Mucosa of descending colon (tissue), 3 donors: ENCODE measurements around the gene CFAP99. TPM values are rescaled to one million over a fixed set of nuclear protein-coding genes. Genes with fewer than 3 reads are reported as not detected.
A peak's percentile ranks its signal among the peaks of the same experiment; 100 is the strongest.

ENCODE experiments used
- ATAC-seq: fragments of 200-7000 bp; cut with Tn5 transposase; one replicate; pipeline ENCODE4 v1.9.1; 2020; ENCODE audit warnings: mild to moderate bottlenecking, moderate library complexity
- DNase-seq, 3 donors: peaks; one replicate each; pipeline ENCODE4 v3.0.0-alpha.2; 2020
- H3K36me3 ChIP-seq: fragments of 200-600 bp; one replicate; pipeline ENCODE4 v1.8.0; 2021; ENCODE audit warnings: low read depth, mild to moderate bottlenecking
- H3K4me1 ChIP-seq: fragments of 200-600 bp; one replicate; pipeline ENCODE4 v1.8.0; 2021; ENCODE audit warnings: low read depth, mild to moderate bottlenecking
- H3K4me3 ChIP-seq: fragments of 200-600 bp; one replicate; pipeline ENCODE4 v1.8.0; 2021; ENCODE audit warnings: mild to moderate bottlenecking
- H3K9me3 ChIP-seq: fragments of 200-600 bp; one replicate; pipeline ENCODE4 v1.8.0; 2021; ENCODE audit warnings: mild to moderate bottlenecking
- intact Hi-C, 2 donors: fragments of 100-400 bp; cut with DNase I in 1 of 2; cut with micrococcal nuclease in 1 of 2; formaldehyde crosslinking; loops; one replicate each; pipeline versions ENCODE4 v1.11.0 to v1.11.1; 2022; cut with DNase I, micrococcal nuclease
- total RNA-seq, 3 donors: library from RNA; stranded (reverse); fragmentation: NEBNext Ultra II Directional in 2 of 3; extraction: Animal tissue kit (Norgen Biotek cat#: 25700) in 2 of 3; gene quantifications; one replicate each; pipeline versions ENCODE4 v1.2.1 to v1.2.4, GENCODE V29; 2021 to 2023
- TF ChIP-seq, protein P1 (sequence below): fragments of 200-600 bp; IDR thresholded peaks from one replicate; pipeline ENCODE4 v1.8.0; 2022; ENCODE audit warnings: antibody characterized with exemption, mild to moderate bottlenecking
- donor health status: DM: no; HTN: no; CAD: no; lungs with moderate emphysema.
- donor health status: DM: no; HTN: no; CAD: no.
- donor health status: DM: no; HTN: yes; CAD: no.

CFAP99 gene
- total RNA-seq, 3 donors from 2014 or later, result 1.2 to 1.3 (median 1.2) TPM

DNA sequence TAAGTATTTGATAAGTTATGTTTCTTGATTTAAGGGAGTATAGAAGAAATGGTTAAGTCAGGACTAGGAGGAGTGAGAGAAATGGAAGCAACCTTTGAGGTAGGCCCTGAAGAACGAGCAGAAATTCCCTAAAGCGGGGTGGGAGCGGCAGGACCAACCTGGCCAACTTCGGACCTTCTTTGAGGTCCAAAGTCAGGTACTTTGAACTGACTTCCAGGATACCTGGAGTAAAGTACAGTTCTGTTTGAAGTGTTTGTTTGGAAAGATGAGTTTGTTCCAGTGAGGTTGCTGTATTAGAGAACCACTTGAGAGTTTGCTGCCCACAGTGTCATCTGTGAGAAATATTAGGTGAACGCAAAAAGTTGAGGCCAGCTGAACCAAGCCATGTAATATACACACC is 61.9 kb downstream of the CFAP99 start:
- H3K4me1 ChIP-seq, result peaks cover 69% of the 10 kb centered on the region
- no peak for ATAC-seq
- H3K9me3 ChIP-seq, result no peaks in the 10 kb centered on the region
- no peaks in the 10 kb centered on the region for H3K36me3 ChIP-seq
- no peak overlapping the region for H3K4me3 ChIP-seq
- intact Hi-C loops, result no loop called here
- TF ChIP-seq, protein P1, sequence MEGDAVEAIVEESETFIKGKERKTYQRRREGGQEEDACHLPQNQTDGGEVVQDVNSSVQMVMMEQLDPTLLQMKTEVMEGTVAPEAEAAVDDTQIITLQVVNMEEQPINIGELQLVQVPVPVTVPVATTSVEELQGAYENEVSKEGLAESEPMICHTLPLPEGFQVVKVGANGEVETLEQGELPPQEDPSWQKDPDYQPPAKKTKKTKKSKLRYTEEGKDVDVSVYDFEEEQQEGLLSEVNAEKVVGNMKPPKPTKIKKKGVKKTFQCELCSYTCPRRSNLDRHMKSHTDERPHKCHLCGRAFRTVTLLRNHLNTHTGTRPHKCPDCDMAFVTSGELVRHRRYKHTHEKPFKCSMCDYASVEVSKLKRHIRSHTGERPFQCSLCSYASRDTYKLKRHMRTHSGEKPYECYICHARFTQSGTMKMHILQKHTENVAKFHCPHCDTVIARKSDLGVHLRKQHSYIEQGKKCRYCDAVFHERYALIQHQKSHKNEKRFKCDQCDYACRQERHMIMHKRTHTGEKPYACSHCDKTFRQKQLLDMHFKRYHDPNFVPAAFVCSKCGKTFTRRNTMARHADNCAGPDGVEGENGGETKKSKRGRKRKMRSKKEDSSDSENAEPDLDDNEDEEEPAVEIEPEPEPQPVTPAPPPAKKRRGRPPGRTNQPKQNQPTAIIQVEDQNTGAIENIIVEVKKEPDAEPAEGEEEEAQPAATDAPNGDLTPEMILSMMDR, result no peak
- no peak for DNase-seq

DNA sequence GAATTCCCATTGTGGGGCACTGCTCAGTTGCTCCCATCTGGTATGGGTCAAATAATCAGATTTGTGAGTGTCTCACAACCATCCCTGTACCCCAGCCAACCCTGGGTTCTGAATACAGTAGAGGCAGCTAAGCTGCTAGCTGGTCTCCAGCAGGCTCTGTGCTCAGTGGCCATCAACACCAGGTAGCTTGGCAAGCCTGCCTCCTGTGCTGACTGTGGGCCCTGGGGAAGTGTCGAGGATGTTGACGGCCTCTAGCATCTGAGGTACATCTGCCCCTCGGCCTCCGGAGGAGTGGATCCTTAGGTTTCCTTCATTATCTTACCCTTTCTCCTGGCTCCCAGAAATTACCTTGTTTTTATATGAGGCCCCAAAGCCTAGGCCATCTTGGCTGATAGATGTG is 63.4 kb downstream of the CFAP99 start:
- DNase-seq (no peak), ATAC-seq (no peak)
- Histone ChIP-seq H3K4me3 (no peak overlapping the region), H3K4me1 (peaks cover 80% of the 10 kb centered on the region), H3K9me3 (no peaks in the 10 kb centered on the region), H3K36me3 (no peaks in the 10 kb centered on the region)
- intact Hi-C loops, result no loop called here
- TF ChIP-seq, protein P1, result no peak

DNA sequence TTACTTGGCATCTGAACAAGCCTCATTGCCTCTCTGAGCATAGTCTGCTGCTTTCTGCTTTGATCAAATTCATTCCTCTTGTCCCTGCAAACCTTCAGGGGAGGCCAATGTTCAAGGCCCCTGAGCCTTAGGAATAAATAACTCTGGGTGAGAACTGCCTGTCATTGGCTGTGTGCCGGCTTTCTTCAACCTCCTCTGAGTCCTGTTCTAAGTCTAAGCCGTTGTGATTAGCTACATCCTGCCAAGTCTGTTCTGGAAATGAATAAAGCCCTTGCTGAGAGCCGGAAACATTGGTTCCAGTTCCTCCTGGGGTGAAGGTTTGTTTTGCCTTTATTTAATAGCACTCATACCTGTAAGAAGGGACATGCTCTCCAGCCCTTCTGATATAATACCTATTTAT is 63.9 kb downstream of the CFAP99 start:
- intact Hi-C loops, result no loop called here
- ATAC-seq (peak; percentile 54), DNase-seq (peak in 1 of 3 donors; percentile 38)
- TF ChIP-seq, protein P1, result no peak
- peaks cover 80% of the 10 kb centered on the region for H3K4me1 ChIP-seq
- H3K36me3 ChIP-seq, result no peaks in the 10 kb centered on the region
- H3K9me3 ChIP-seq, result no peaks in the 10 kb centered on the region
- no peak overlapping the region for H3K4me3 ChIP-seq

DNA sequence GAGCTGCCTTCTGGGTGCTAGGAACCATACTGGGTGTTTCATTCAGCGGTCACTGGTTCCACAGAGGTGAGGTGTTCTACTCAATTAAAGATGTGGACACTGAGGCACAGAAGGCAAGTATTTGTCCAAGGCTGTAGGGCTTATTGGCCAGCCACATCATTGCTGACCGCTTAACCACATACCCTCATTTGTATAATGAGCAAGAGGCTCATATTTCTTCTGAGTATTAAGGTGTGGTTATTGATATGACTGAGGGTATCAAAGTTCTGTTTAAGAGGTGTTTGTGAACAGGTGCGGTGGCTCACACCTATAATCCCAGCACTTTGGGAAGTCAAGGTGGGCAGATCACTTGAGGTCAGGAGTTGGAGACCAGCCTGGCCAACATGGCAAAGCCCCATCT is 64.5 kb downstream of the CFAP99 start:
- DNase-seq, result no peak
- Histone ChIP-seq H3K4me3 (no peak overlapping the region), H3K4me1 (peaks cover 80% of the 10 kb centered on the region), H3K9me3 (no peaks in the 10 kb centered on the region), H3K36me3 (no peaks in the 10 kb centered on the region)
- intact Hi-C loops, result no loop called here
- ATAC-seq, result no peak
- TF ChIP-seq, protein P1, result no peak

DNA sequence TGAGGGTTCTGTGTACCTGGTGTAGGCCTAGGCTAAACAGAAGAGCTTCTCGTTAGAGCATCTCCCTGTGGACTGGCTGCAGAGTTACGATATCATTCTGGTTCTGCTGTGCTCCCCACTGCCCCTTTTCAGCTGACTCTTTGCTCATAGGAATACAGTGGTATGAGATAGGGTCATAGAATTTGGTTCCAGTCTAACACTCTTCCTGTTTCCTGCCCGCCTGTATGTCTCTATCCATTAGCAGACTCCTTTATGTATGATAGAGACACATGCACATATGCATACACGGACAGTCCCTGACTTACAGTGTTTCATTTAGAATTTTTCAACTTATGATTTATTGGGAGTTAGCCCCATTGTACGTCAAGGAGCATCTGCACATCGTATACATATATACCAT is 65.4 kb downstream of the CFAP99 start:
- no peak overlapping the region for H3K4me3 ChIP-seq
- peaks cover 71% of the 10 kb centered on the region for H3K4me1 ChIP-seq
- H3K36me3 ChIP-seq, result no peaks in the 10 kb centered on the region
- DNase-seq, result no peak
- TF ChIP-seq, protein P1, result no peak
- intact Hi-C loops, result no loop called here
- ATAC-seq, result no peak
- no peaks in the 10 kb centered on the region for H3K9me3 ChIP-seq

DNA sequence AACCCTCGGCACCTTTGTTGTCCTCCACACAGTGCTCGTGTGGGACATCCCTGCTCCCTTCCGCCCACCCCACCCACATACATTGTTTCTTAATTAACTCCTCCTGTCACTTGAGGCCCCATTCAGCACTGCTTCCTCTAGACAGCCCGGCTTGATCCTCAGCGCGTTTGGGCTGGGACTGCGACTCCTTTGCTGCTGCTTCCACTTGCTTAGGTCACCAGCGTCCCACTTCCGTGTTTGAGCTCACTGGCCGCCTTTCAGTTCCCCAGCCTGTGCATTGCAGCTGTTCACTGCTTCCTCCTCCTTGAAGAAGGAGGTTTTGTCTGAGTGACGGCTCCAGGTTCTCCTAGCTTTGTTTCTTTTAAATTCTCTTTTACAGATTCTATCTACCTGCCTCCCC is 66.2 kb downstream of the CFAP99 start:
- ATAC-seq (peak; percentile 92), DNase-seq (peak; percentile 81 to 88 (median 83))
- intact Hi-C loops, result no loop called here
- H3K4me3 ChIP-seq, result no peak overlapping the region
- H3K4me1 ChIP-seq, result peaks cover 68% of the 10 kb centered on the region
- no peaks in the 10 kb centered on the region for H3K9me3 ChIP-seq
- TF ChIP-seq, protein P1, result no peak
- H3K36me3 ChIP-seq, result no peaks in the 10 kb centered on the region
